ENCODE results near the gene GNG7. TPM values are rescaled to one million over a fixed set of nuclear protein-coding genes. Genes with fewer than 3 reads are reported as not detected.
"Not testable (repeated sequence)": the region's sequence is repeated elsewhere in the genome, so short reads cannot be mapped to it uniquely, and the experiment has no call there.

The GNG7 gene
- total RNA-seq, 4 donors from 2014 or later = 2.1 to 4.3 (median 3.0) TPM

- Histone ChIP-seq H3K9me3 (no peaks in the 10 kb centered on the region), H3K27me3 (peaks cover 2% of the 10 kb centered on the region), H3K27ac (no peak overlapping the region), H3K4me1 (peaks cover 25% of the 10 kb centered on the region), H3K36me3 (no peaks in the 10 kb centered on the region), H3K4me3 (no peak overlapping the region)
- WGBS = 85% methylated on average over 18 of the region's 18 CpGs
- no peak for TF ChIP-seq POLR2AphosphoS5 (IDR thresholded peaks at IDR 0.05)
- TF ChIP-seq POLR2A (IDR thresholded peaks at IDR 0.05) = no peak
- no peak for TF ChIP-seq EP300 (IDR thresholded peaks at IDR 0.05)
- TF ChIP-seq, protein P1, sequence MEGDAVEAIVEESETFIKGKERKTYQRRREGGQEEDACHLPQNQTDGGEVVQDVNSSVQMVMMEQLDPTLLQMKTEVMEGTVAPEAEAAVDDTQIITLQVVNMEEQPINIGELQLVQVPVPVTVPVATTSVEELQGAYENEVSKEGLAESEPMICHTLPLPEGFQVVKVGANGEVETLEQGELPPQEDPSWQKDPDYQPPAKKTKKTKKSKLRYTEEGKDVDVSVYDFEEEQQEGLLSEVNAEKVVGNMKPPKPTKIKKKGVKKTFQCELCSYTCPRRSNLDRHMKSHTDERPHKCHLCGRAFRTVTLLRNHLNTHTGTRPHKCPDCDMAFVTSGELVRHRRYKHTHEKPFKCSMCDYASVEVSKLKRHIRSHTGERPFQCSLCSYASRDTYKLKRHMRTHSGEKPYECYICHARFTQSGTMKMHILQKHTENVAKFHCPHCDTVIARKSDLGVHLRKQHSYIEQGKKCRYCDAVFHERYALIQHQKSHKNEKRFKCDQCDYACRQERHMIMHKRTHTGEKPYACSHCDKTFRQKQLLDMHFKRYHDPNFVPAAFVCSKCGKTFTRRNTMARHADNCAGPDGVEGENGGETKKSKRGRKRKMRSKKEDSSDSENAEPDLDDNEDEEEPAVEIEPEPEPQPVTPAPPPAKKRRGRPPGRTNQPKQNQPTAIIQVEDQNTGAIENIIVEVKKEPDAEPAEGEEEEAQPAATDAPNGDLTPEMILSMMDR (IDR thresholded peaks at IDR 0.05) = no peak
- DNase-seq (ENCODE audit: low spot score in 2 of 2) = no peak
These were observed 89.8 kb downstream of the GNG7 start for GRCh38 chr19:2612619-2613249.

- Histone ChIP-seq H3K9me3 (no peaks in the 10 kb centered on the region), H3K36me3 (no peaks in the 10 kb centered on the region), H3K4me1 (peaks cover 25% of the 10 kb centered on the region), H3K4me3 (peak overlapping the region; percentile 52), H3K27me3 (peaks cover 2% of the 10 kb centered on the region), H3K27ac (no peak overlapping the region)
- TF ChIP-seq POLR2AphosphoS5 (IDR thresholded peaks at IDR 0.05) = no peak
- no peak for TF ChIP-seq EP300 (IDR thresholded peaks at IDR 0.05)
- no peak for TF ChIP-seq POLR2A (IDR thresholded peaks at IDR 0.05)
- TF ChIP-seq, protein P1 (IDR thresholded peaks at IDR 0.05) = no peak
- 68% methylated on average over 34 of the region's 34 CpGs for WGBS
- DNase-seq (ENCODE audit: low spot score in 2 of 2) = no peak
These were observed 90.7 kb downstream of the GNG7 start for GRCh38 chr19:2611483-2612464.

GRCh38 chr19:2610637-2611482, 91.6 kb downstream of the GNG7 start:
- Histone ChIP-seq H3K4me1 (peaks cover 21% of the 10 kb centered on the region), H3K27ac (peak overlapping the region; percentile 59), H3K27me3 (peaks cover 2% of the 10 kb centered on the region), H3K4me3 (peak overlapping the region; percentile 52), H3K36me3 (no peaks in the 10 kb centered on the region), H3K9me3 (no peaks in the 10 kb centered on the region)
- TF ChIP-seq POLR2A (IDR thresholded peaks at IDR 0.05) (no peak), POLR2AphosphoS5 (IDR thresholded peaks at IDR 0.05) (peak; percentile 10 to 84 (median 79)), EP300 (IDR thresholded peaks at IDR 0.05) (no peak)
- TF ChIP-seq, protein P1 (IDR thresholded peaks at IDR 0.05) = peak; percentile 96 to 98
- peak; percentile 94 to 95 for DNase-seq (ENCODE audit: low spot score in 2 of 2)
- 30% methylated on average over 14 of the region's 46 CpGs for WGBS

DNA sequence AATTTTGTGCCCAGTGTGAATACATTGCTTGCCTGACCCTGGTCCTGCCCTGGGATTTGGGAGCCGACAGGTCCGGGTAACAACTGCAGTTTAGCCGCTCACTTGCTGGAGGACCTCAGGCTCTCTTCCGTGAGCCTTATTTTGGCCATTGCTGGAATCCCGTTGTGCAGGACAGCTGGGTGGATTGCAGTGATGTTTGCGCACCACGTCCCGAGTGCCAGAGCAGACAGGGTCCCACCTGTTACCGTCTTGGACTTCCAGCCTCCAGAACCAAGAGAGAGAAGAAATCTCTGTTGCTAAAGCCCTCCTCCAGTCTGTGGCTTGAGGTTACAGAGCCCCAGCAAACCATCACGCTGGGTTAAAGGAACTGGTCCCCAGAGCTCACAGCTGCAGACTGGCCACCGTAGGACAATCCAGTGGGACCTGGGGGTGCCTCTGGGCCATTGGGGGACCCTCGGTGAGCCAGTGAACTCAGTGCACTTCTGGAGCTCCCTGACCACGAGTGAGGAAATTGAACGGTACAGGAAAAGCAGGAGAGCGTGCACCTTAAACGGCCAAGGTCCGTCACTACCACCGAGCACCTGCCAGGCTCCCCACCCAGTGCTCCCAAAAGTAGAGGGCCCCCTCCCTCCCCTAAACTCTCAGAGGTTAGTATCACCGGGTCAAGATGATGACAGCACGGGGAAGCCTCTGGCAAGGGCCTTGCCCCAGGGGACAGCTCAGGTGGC, 92.9 kb downstream of the GNG7 start:
- Histone ChIP-seq H3K4me1 (peaks cover 21% of the 10 kb centered on the region), H3K36me3 (no peaks in the 10 kb centered on the region), H3K4me3 (no peak overlapping the region), H3K27ac (no peak overlapping the region), H3K27me3 (peaks cover 2% of the 10 kb centered on the region), H3K9me3 (no peaks in the 10 kb centered on the region)
- TF ChIP-seq, protein P1 (IDR thresholded peaks at IDR 0.05) = no peak
- no peak for TF ChIP-seq POLR2A (IDR thresholded peaks at IDR 0.05)
- TF ChIP-seq POLR2AphosphoS5 (IDR thresholded peaks at IDR 0.05) = no peak
- no peak for TF ChIP-seq EP300 (IDR thresholded peaks at IDR 0.05)
- DNase-seq (ENCODE audit: low spot score in 2 of 2) = no peak
- 83% methylated on average over 18 of the region's 20 CpGs for WGBS

GRCh38 chr19:2609034-2609388, 93.5 kb downstream of the GNG7 start:
- H3K4me1 ChIP-seq = peaks cover 20% of the 10 kb centered on the region
- not testable (repeated sequence) for H3K27ac ChIP-seq; H3K36me3 ChIP-seq; H3K9me3 ChIP-seq; H3K4me3 ChIP-seq; DNase-seq (ENCODE audit: low spot score in 2 of 2); H3K27me3 ChIP-seq
- WGBS = 91% methylated on average over 7 of the region's 7 CpGs

All from suprapubic skin (tissue), 4 donors.